Erythroblast (primary cell): ENCODE data around the gene RNF41.

Experiments used
- GATA1 ChIP-seq: IDR thresholded peaks from 2 replicates; pipeline ENCODE4 v1.6.1; 2011; ENCODE audit warnings: low read depth, mild to moderate bottlenecking, control low read depth, low read length, moderate library complexity
- POLR2A ChIP-seq: IDR thresholded peaks from 2 replicates; pipeline ENCODE4 v1.6.1; 2011; ENCODE audit warnings: mild to moderate bottlenecking, low read length

GRCh38 chr12:56188131-56188777 lies 33.5 kb downstream of the RNF41 start:
- no peak for TF ChIP-seq POLR2A
- TF ChIP-seq GATA1 = no peak
